ENCODE data around the gene EML1. TPM values are rescaled to one million over a fixed set of nuclear protein-coding genes. Genes with fewer than 3 reads are reported as not detected.

The EML1 gene, protein sequence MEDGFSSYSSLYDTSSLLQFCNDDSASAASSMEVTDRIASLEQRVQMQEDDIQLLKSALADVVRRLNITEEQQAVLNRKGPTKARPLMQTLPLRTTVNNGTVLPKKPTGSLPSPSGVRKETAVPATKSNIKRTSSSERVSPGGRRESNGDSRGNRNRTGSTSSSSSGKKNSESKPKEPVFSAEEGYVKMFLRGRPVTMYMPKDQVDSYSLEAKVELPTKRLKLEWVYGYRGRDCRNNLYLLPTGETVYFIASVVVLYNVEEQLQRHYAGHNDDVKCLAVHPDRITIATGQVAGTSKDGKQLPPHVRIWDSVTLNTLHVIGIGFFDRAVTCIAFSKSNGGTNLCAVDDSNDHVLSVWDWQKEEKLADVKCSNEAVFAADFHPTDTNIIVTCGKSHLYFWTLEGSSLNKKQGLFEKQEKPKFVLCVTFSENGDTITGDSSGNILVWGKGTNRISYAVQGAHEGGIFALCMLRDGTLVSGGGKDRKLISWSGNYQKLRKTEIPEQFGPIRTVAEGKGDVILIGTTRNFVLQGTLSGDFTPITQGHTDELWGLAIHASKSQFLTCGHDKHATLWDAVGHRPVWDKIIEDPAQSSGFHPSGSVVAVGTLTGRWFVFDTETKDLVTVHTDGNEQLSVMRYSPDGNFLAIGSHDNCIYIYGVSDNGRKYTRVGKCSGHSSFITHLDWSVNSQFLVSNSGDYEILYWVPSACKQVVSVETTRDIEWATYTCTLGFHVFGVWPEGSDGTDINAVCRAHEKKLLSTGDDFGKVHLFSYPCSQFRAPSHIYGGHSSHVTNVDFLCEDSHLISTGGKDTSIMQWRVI
- total RNA-seq = 34.9 and 42.6 TPM in 2 replicates
- long read RNA-seq, full-length matches to known transcripts = 10 of 23 reads
- long read RNA-seq, partial matches to known transcripts = 10 of 23 reads
- long read RNA-seq, other reads (novel, unspliced or antisense) = 3 of 23 reads

DNA sequence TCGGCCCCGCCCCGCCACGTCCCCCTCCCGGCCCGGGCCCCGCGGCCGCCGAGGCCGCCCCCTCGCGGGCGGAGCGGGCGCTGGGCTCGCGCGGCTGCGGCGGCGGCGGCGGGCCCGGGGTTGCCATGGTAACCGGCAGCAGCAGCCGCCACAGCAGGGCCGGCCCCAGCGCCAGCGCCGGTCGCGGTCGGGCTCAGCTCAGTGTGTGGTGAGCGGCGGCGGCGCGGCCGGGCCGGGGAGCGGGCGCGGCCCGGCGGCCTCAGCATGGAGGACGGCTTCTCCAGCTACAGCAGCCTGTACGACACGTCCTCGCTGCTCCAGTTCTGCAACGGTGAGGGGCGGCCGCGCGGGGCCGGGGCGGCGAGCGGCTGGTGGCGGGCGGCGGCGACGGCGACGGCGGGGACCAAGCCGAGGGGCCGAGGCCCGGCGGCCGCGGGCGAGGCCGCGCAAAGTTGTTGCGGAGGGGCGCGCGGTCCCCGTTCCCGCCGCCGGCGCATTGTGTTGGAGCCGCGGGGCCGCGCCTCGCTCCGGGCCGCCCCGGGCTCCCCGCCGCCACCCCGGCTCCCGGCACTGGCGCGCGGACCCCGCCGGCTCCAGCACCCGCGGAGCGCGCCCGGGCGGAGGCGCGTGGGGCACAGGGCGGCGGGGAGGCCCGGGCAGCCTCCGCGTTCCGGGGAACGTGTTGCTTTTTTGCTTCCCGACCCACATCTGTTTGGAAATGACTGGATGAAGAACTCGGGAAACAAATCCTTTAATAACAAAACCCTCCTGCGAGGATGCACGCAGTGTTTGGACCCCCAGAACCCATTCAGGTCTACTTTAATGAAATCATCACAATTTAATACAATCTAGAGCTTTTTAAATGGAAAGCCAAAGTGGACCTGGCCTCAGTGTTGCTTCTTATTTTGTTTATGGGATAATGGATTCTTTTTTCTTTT, at the start of gene EML1:
EML1 (plus strand) TSS at position 201 of the 938 bp plus-strand sequence; CDS start at position 265, 64 bp downstream.
- Mint-ChIP-seq H3K4me3 (ENCODE audit: low read depth) (peak within 1 kb of the TSS; percentile 79), H3K9me3 (ENCODE audit: low read depth) (peaks cover 4% of the 10 kb centered on the region), H3K4me1 (ENCODE audit: low read depth) (peaks cover 18% of the 10 kb centered on the region), H3K27me3 (peaks cover 25% of the 10 kb centered on the region), H3K27ac (peak within 1 kb of the TSS; percentile 26), H3K36me3 (ENCODE audit: insufficient read depth) (peaks cover 4% of the 10 kb centered on the region)
- TF ChIP-seq, protein P1, sequence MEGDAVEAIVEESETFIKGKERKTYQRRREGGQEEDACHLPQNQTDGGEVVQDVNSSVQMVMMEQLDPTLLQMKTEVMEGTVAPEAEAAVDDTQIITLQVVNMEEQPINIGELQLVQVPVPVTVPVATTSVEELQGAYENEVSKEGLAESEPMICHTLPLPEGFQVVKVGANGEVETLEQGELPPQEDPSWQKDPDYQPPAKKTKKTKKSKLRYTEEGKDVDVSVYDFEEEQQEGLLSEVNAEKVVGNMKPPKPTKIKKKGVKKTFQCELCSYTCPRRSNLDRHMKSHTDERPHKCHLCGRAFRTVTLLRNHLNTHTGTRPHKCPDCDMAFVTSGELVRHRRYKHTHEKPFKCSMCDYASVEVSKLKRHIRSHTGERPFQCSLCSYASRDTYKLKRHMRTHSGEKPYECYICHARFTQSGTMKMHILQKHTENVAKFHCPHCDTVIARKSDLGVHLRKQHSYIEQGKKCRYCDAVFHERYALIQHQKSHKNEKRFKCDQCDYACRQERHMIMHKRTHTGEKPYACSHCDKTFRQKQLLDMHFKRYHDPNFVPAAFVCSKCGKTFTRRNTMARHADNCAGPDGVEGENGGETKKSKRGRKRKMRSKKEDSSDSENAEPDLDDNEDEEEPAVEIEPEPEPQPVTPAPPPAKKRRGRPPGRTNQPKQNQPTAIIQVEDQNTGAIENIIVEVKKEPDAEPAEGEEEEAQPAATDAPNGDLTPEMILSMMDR (IDR thresholded peaks at IDR 0.05; ENCODE audit: unreplicated experiment) = no peak
- DNase-seq (ENCODE audit: low spot score, unreplicated experiment) = peak; percentile 81

DNA sequence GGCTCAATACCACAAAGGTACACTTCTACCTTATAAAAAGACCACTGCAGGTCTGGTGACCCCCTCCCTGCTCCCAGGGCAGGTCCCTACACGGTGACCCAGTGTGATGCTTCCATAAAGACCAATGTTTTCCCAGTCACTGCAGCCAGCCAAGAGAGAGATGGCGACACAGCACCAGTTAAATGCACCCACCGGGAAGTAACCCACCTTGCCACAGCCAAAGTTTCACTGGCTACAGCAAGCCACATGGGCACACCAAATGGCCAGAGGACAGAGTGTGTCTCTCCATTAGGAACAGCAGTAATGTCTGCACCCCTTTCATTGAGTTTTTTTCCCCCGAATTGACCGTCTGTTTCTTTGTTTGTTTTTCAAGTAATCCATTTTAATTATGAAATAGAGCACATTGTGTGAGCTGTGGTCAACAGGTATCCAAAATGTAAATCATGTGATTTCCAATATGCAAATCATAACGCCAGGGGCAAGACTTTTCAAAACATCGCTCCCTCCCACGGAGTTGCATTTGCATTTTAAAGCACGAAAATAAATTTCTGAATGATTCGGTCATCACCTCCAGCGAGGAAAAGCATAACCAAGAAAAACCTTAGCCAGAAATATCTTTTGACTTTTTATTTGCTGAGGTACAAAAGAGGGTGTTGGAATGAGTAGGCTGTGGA, 48.9 kb upstream of the EML1 start:
- Mint-ChIP-seq H3K36me3 (ENCODE audit: insufficient read depth) (no peaks in the 10 kb centered on the region), H3K4me3 (ENCODE audit: low read depth) (no peak overlapping the region), H3K4me1 (ENCODE audit: low read depth) (no peaks in the 10 kb centered on the region), H3K27me3 (peaks cover 58% of the 10 kb centered on the region), H3K9me3 (ENCODE audit: low read depth) (no peaks in the 10 kb centered on the region), H3K27ac (peak overlapping the region; percentile 12)
- TF ChIP-seq, protein P1 (IDR thresholded peaks at IDR 0.05; ENCODE audit: unreplicated experiment) = no peak
- no peak for DNase-seq (ENCODE audit: low spot score, unreplicated experiment)

DNA sequence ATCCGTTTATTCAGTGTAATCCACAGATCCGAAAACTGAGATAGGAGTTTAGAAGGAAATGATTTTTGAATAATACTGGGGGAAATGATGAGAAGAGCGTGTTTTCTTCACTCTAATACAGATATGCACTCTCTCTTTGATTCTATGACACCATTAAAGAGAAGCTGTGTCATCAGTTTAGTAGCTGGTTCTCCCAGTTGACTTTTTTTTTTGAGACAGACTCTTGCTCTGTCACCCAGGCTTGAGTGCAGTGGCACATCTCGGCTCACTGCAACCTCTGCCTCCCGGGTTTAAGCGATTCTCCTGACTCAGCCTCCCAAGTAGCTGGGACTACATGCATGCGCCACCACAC, 48.4 kb upstream of the EML1 start:
- TF ChIP-seq, protein P1 (IDR thresholded peaks at IDR 0.05; ENCODE audit: unreplicated experiment) = no peak
- Mint-ChIP-seq H3K9me3 (ENCODE audit: low read depth) (no peaks in the 10 kb centered on the region), H3K4me3 (ENCODE audit: low read depth) (no peak overlapping the region), H3K27me3 (peaks cover 57% of the 10 kb centered on the region), H3K4me1 (ENCODE audit: low read depth) (no peaks in the 10 kb centered on the region), H3K27ac (no peak overlapping the region), H3K36me3 (ENCODE audit: insufficient read depth) (no peaks in the 10 kb centered on the region)
- DNase-seq (ENCODE audit: low spot score, unreplicated experiment) = no peak

DNA sequence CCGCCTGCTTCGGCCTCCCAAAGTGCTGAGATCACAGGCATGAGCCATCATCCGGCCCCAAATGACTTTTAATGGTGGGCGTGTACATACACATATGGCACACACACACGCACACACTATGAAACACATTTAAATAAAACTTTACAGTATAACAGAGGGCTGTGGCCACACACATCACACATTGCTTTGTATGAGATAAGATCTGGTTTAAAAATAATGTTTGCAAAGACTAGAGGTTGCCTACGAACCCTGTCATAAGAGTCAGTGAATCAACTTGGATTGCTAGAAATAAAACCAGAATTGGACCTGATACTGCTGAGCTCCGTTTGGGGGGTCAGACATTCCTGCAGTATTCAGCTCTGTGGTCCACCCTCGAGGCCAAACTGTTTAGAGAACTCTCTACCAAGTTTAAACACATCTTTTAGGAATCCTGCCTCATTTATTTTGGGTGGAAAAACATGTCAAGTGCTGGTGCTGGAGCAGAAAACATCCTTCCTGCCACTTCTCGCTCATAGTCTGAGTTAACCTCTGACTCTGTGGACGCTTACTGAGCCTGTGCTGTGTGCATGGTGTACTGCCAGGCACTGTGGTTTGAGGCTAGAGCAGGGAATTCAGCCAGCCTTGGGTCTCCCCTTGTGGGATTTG, 47.8 kb upstream of the EML1 start:
- TF ChIP-seq, protein P1 (IDR thresholded peaks at IDR 0.05; ENCODE audit: unreplicated experiment) = no peak
- Mint-ChIP-seq H3K4me3 (ENCODE audit: low read depth) (no peak overlapping the region), H3K4me1 (ENCODE audit: low read depth) (peaks cover 2% of the 10 kb centered on the region), H3K36me3 (ENCODE audit: insufficient read depth) (no peaks in the 10 kb centered on the region), H3K27ac (no peak overlapping the region), H3K27me3 (peaks cover 62% of the 10 kb centered on the region), H3K9me3 (ENCODE audit: low read depth) (no peaks in the 10 kb centered on the region)
- no peak for DNase-seq (ENCODE audit: low spot score, unreplicated experiment)

All from progenitor cell of endocrine pancreas (in vitro differentiated cells).